ENCODE results near the gene MT3.
"Not testable (repeated sequence)": the region's sequence is repeated elsewhere in the genome, so short reads cannot be mapped to it uniquely, and the experiment has no call there.

MT3 gene

GRCh38 chr16:56610017-56610608 lies 20.8 kb downstream of the MT3 start:
- DNase-seq (ENCODE audit: low read depth), result peak; percentile 58

- no peak for DNase-seq (ENCODE audit: low read depth)
These were observed 21.3 kb downstream of the MT3 start for GRCh38 chr16:56610609-56611111.

GRCh38 chr16:56611281-56611833 lies 22.0 kb downstream of the MT3 start:
- no peak for DNase-seq (ENCODE audit: low read depth)

GRCh38 chr16:56613706-56614105 lies 24.4 kb downstream of the MT3 start:
- no peak for DNase-seq (ENCODE audit: low read depth)

GRCh38 chr16:56614549-56614991 lies 25.2 kb downstream of the MT3 start:
- DNase-seq (ENCODE audit: low read depth), result no peak

GRCh38 chr16:56615353-56615752 lies 26.0 kb downstream of the MT3 start:
- DNase-seq (ENCODE audit: low read depth), result no peak

GRCh38 chr16:56616608-56617211 lies 27.4 kb downstream of the MT3 start:
- no peak for DNase-seq (ENCODE audit: low read depth)

- peak; percentile 33 for DNase-seq (ENCODE audit: low read depth)
These were observed 28.1 kb downstream of the MT3 start for GRCh38 chr16:56617212-56618085.

- DNase-seq (ENCODE audit: low read depth), result no peak
These were observed 28.8 kb downstream of the MT3 start for GRCh38 chr16:56618138-56618537.

- no peak for DNase-seq (ENCODE audit: low read depth)
These were observed 31.1 kb downstream of the MT3 start for GRCh38 chr16:56620339-56620897.

GRCh38 chr16:56621665-56622445 lies 32.5 kb downstream of the MT3 start:
- DNase-seq (ENCODE audit: low read depth), result not testable (repeated sequence)

GRCh38 chr16:56623184-56623583 lies 33.9 kb downstream of the MT3 start:
- DNase-seq (ENCODE audit: low read depth), result not testable (repeated sequence)

GRCh38 chr16:56623637-56624036 lies 34.3 kb downstream of the MT3 start:
- DNase-seq (ENCODE audit: low read depth), result no peak

GRCh38 chr16:56625140-56625942 lies 36.0 kb downstream of the MT3 start, which contains the start of gene MT1E:
MT1E (plus strand) TSS chr16:56625781; CDS start chr16:56625852, 71 bp downstream.
- DNase-seq (ENCODE audit: low read depth), result peak; percentile 45

- DNase-seq (ENCODE audit: low read depth), result no peak
These were observed 36.8 kb downstream of the MT3 start for GRCh38 chr16:56625943-56626654.

- DNase-seq (ENCODE audit: low read depth), result no peak
These were observed 37.4 kb downstream of the MT3 start for GRCh38 chr16:56626685-56627084.

- no peak for DNase-seq (ENCODE audit: low read depth)
These were observed 39.4 kb downstream of the MT3 start for GRCh38 chr16:56628486-56629350.

- no peak for DNase-seq (ENCODE audit: low read depth)
These were observed 40.2 kb downstream of the MT3 start for GRCh38 chr16:56629531-56629930.

- no peak for DNase-seq (ENCODE audit: low read depth)
These were observed 40.8 kb downstream of the MT3 start for GRCh38 chr16:56630134-56630533.
